K562 (cell line): Measurements from ENCODE around the gene LRRC19. TPM values are rescaled to one million over a fixed set of nuclear protein-coding genes. Genes with fewer than 3 reads are reported as not detected.

Experiments
- BACH1 ChIP-seq: fragments of 200-800 bp; sonication (Bioruptor generic); IDR thresholded peaks from 2 replicates; pipeline ENCODE4 v1.6.1; 2016; ENCODE audit warnings: missing genetic modification characterization, missing compliant biosample characterization
- HLTF ChIP-seq: fragments of 450-650 bp; IDR thresholded peaks from 2 replicates; pipeline ENCODE4 v1.6.1; 2016
- HSF4 ChIP-seq: fragments of 250-450 bp; sonication (Bioruptor Pico); IDR thresholded peaks from 2 replicates; pipeline ENCODE4 v2.1.2; 2022; ENCODE audit warnings: mild to moderate bottlenecking, moderate library complexity, borderline replicate concordance
- ID3 ChIP-seq, 2 experiments: fragments of 250-450 bp in 1 of 2; fragments of 450-650 bp in 1 of 2; sonication (Bioruptor Pico) in 1 of 2; IDR thresholded peaks; 2 replicates each; pipeline versions ENCODE4 v1.6.1 to v1.8.0; 2016 to 2021; ENCODE audit warnings: mild to moderate bottlenecking in 2 of 2, moderate library complexity in 2 of 2, missing compliant biosample characterization in 1 of 2, missing genetic modification characterization in 1 of 2
- NR0B1 ChIP-seq: fragments of 450-650 bp; IDR thresholded peaks from one replicate; pipeline ENCODE4 v1.6.1; 2018; ENCODE audit warnings: mild to moderate bottlenecking, moderate library complexity; ENCODE audit not compliant: partially characterized antibody
- PATZ1 ChIP-seq: fragments of 250-450 bp; sonication (Bioruptor Pico); IDR thresholded peaks from 2 replicates; pipeline ENCODE4 v1.5.0; 2020; ENCODE audit warnings: mild to moderate bottlenecking, borderline replicate concordance
- PHTF2 ChIP-seq: fragments of 250-450 bp; sonication (Bioruptor Pico); IDR thresholded peaks from 2 replicates; pipeline ENCODE4 v1.5.0; 2021; ENCODE audit warnings: mild to moderate bottlenecking
- PKNOX1 ChIP-seq: fragments of 450-650 bp; IDR thresholded peaks from 2 replicates; pipeline ENCODE4 v1.6.1; 2016
- PPARD ChIP-seq: fragments of 250-450 bp; sonication (Bioruptor Pico); IDR thresholded peaks from 2 replicates; pipeline ENCODE4 v1.8.0; 2022; ENCODE audit warnings: inconsistent platforms, mild to moderate bottlenecking, moderate library complexity
- PYGO2 ChIP-seq: fragments of 450-650 bp; IDR thresholded peaks from 2 replicates; pipeline ENCODE4 v1.6.1; 2016; ENCODE audit warnings: mild to moderate bottlenecking, missing genetic modification characterization, moderate library complexity, missing compliant biosample characterization
- RBFOX2 ChIP-seq: fragments of 200-400 bp; formaldehyde crosslinking; IDR thresholded peaks from 2 replicates; pipeline ENCODE4 v1.6.1; 2017; ENCODE audit warnings: low read depth, mild to moderate bottlenecking, low read length, moderate library complexity
- RUNX1 ChIP-seq: sonication (generic); IDR thresholded peaks from 2 replicates; pipeline ENCODE4 v1.6.1; 2016; ENCODE audit warnings: antibody characterized with exemption, low read depth
- SIN3A ChIP-seq, 2 experiments: fragments of 150-350 bp in 1 of 2; IDR thresholded peaks; 2 replicates each; pipeline ENCODE4 v1.6.1; 2011 to 2016; ENCODE audit warnings: borderline replicate concordance in 2 of 2, low read depth in 2 of 2, low read length in 2 of 2, mild to moderate bottlenecking in 2 of 2, moderate library complexity in 2 of 2; ENCODE audit not compliant: control insufficient read depth in 1 of 2
- SNIP1 ChIP-seq: fragments of 450-650 bp; IDR thresholded peaks from 2 replicates; pipeline ENCODE4 v1.7.1; 2017; ENCODE audit warnings: low read depth, mild to moderate bottlenecking
- U2AF1 ChIP-seq: fragments of 200-400 bp; formaldehyde crosslinking; optimal IDR thresholded peaks from 2 replicates; pipeline ENCODE3; 2017; ENCODE audit warnings: mild to moderate bottlenecking, low read depth, low read length, moderate library complexity
- ZNF436 ChIP-seq: fragments of 250-450, 450-650 bp; sonication (Bioruptor Pico); formaldehyde crosslinking; IDR thresholded peaks from 2 replicates; pipeline ENCODE4 v1.7.0; 2020; ENCODE audit warnings: mild to moderate bottlenecking
- ZNF586 ChIP-seq: fragments of 450-650 bp; formaldehyde crosslinking; conservative IDR thresholded peaks from 2 replicates; pipeline ENCODE4 v1.4.0; 2020; ENCODE audit warnings: mild to moderate bottlenecking, moderate library complexity
- polyA plus RNA-seq, 8 experiments: library from polyadenylated mRNA; depleted of rRNA in 4 of 8; stranded (reverse) in 5 of 8; unstranded in 3 of 8; fragments of >200 nt; fragmentation: Nextera tagmentation in 2 of 8; fragmentation: Illumina TruSeq in 1 of 8; extraction: Ambion mirVana in 2 of 8; extraction: Trizol in 1 of 8; gene quantifications; 2 replicates each; pipeline versions ENCODE4 v1.2.1 to v1.2.3, GENCODE V29; 2011 to 2014; ENCODE audit warnings: inconsistent platforms in 1 of 8, missing spikeins in 1 of 8
- total RNA-seq, 7 experiments: library from RNA; depleted of rRNA in 6 of 7; stranded (reverse); fragments of >200 nt in 6 of 7; fragmentation: Illumina TruSeq in 2 of 7; extraction: Trizol in 2 of 7; gene quantifications; 2 replicates each; pipeline versions ENCODE4 v1.2.1 to v1.2.3, GENCODE V29; 2011 to 2021; ENCODE audit warnings: low replicate concordance in 1 of 7
- TF ChIP-seq, protein P1 (sequence below), 2 experiments: IDR thresholded peaks; 2 replicates each; pipeline ENCODE4 v1.6.1; 2012; ENCODE audit warnings: improper control_type of control experiment in 2 of 2, low read depth in 2 of 2, low read length in 2 of 2, borderline replicate concordance in 1 of 2

Gene LRRC19
- total and polyA plus RNA-seq, 9 of the 15 experiments (the other 6 are each of a cell fraction or from before 2014, with no cell fraction given) = not detected

DNA sequence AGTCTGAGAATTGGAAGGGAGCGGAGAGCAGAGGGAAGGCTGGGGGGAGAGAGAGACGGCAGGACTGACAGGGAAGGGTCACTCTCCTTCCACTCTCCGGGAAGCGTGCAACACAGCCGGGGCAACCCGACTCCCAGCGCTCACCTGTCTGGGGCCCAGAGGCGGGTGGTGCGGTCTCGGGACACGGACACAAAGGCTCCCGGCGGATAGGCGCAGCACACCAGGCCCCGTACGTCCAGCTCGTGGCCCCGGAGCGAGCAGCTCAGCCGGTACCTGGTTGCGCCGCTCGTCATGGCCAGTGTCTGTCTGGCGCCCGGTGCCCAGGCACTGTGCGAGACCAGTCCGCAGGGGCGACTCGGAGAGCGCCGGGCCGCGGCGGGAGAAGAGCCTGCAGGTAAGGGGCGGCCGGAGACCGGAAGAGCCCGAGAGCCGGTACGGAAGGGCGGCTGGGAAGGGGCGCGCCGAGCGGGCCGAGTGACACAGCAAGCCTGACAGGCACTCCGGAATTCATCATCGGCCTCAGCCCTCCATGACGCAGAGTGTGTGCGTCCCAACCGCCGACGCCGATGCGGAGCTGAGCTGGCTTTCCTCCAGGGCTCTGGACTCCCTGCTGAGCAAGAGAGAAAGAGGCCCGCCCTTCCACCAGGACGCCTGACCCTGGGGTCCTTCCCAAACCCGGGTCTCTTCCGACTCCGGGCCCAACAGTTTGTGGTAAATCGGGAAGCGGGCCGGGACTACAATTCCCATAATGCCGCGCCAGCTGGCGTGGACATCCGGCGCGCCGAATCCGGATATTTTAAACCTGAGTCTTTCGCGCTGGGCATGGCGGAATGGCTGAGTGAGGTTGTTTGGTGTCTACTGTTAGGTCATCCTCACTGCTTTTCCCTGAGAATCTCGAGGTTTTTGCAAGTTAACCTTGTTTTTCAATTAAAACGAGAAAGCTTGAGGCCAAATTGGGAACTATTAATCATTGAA is 58.4 kb downstream of the LRRC19 start, which contains the start of gene PLAA (continued):
- TF ChIP-seq U2AF1 (no peak), BACH1 (tag) (no peak), PYGO2 (tag) (no peak), RBFOX2 (peak; percentile 79), NR0B1 (no peak), ZNF436 (CRISPR knock-in tag) (no peak), RUNX1 (no peak), HLTF (no peak), HSF4 (CRISPR knock-in tag) (no peak), ID3 (CRISPR knock-in tag; IDR thresholded peaks at IDR 0.05) (no peak), ID3 (tag; IDR thresholded peaks at IDR 0.05) (no peak), PATZ1 (no peak), PHTF2 (CRISPR knock-in tag) (no peak), PKNOX1 (peak; percentile 80), ZNF586 (CRISPR knock-in tag) (no peak), SIN3A (IDR thresholded peaks at IDR 0.05; ENCODE audit: borderline replicate concordance in 2 of 2, control insufficient read depth in 1 of 2, low read depth in 2 of 2, low read length in 2 of 2) (peak in 1 of 2 experiments; percentile 18; a peak in 1 of 4 replicates), SNIP1 (no peak), PPARD (CRISPR knock-in tag) (no peak)
- TF ChIP-seq, protein P1, sequence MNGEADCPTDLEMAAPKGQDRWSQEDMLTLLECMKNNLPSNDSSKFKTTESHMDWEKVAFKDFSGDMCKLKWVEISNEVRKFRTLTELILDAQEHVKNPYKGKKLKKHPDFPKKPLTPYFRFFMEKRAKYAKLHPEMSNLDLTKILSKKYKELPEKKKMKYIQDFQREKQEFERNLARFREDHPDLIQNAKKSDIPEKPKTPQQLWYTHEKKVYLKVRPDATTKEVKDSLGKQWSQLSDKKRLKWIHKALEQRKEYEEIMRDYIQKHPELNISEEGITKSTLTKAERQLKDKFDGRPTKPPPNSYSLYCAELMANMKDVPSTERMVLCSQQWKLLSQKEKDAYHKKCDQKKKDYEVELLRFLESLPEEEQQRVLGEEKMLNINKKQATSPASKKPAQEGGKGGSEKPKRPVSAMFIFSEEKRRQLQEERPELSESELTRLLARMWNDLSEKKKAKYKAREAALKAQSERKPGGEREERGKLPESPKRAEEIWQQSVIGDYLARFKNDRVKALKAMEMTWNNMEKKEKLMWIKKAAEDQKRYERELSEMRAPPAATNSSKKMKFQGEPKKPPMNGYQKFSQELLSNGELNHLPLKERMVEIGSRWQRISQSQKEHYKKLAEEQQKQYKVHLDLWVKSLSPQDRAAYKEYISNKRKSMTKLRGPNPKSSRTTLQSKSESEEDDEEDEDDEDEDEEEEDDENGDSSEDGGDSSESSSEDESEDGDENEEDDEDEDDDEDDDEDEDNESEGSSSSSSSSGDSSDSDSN (IDR thresholded peaks at IDR 0.05; ENCODE audit: borderline replicate concordance in 1 of 2, low read depth in 2 of 2, low read length in 2 of 2) = 0 out of 4 replicates have a peak, but pooled peaks of 1 of the 2 experiments have one; percentile 29
